Panc1 (cell line): ENCODE data around the gene BCO2. TPM values are rescaled to one million over a fixed set of nuclear protein-coding genes. Genes with fewer than 3 reads are reported as not detected.
A peak's percentile ranks its signal among the peaks of the same experiment; 100 is the strongest.

Experiments used
- ATAC-seq: fragments of 200-7000 bp; cut with Tn5 transposase; 2 replicates; pipeline ENCODE4 v1.9.1; 2020; ENCODE audit warnings: mild to moderate bottlenecking, moderate library complexity
- BruUV-seq: library from RNA; stranded (reverse); fragments of 400-500 nt; replicated peaks from 2 replicates; lab custom pipeline; 2021; lab: Mats Ljungman, UMichigan
- CTCF ChIA-PET: fragments of 300-600 bp; sonication (Branson Sonifier 250); formaldehyde crosslinking; loops from one replicate; lab custom pipeline; 2022; ENCODE audit warnings: antibody characterized with exemption; lab: Charles Lee
- POLR2A ChIA-PET: fragments of 300-600 bp; sonication (Branson Sonifier 250); formaldehyde crosslinking; loops from one replicate; lab custom pipeline; 2022; ENCODE audit warnings: antibody characterized with exemption; lab: Charles Lee
- DNase-seq: peaks from one replicate; pipeline ENCODE4 v3.0.0-alpha.2; 2010; ENCODE audit warnings: low read depth, low spot score
- H3K27ac ChIP-seq: 2 replicates; pipeline ENCODE4 v1.5.1; 2011; ENCODE audit warnings: mild to moderate bottlenecking, low read length, inconsistent platforms
- H3K27me3 ChIP-seq: fragments of 200-500 bp; sonication (Bioruptor generic); 2 replicates; pipeline ENCODE4 v1.6.0; 2014; ENCODE audit warnings: low read length, inconsistent platforms; ENCODE audit not compliant: control insufficient read depth, insufficient read depth
- H3K36me3 ChIP-seq: fragments of 200-500 bp; sonication (Bioruptor generic); 2 replicates; pipeline ENCODE4 v1.5.1; 2014; ENCODE audit warnings: inconsistent platforms, mild to moderate bottlenecking, low read length, moderate library complexity; ENCODE audit not compliant: control insufficient read depth, insufficient read depth
- H3K4me1 ChIP-seq: 2 replicates; pipeline ENCODE4 v1.5.1; 2011; ENCODE audit warnings: inconsistent platforms, mild to moderate bottlenecking, low read length, moderate library complexity; ENCODE audit not compliant: control insufficient read depth, insufficient read depth
- H3K4me3 ChIP-seq, 2 experiments: 2 replicates each; pipeline ENCODE4 v1.5.1; 2011 to 2012; ENCODE audit warnings: low read depth in 2 of 2, low read length in 2 of 2, mild to moderate bottlenecking in 2 of 2, inconsistent platforms in 1 of 2, moderate library complexity in 1 of 2
- H3K9me3 ChIP-seq: fragments of 200-500 bp; sonication (Bioruptor generic); 2 replicates; pipeline ENCODE4 v1.5.1; 2014; ENCODE audit warnings: low read depth, mild to moderate bottlenecking, inconsistent platforms, low read length, moderate library complexity; ENCODE audit not compliant: control insufficient read depth, insufficient read depth
- POLR2AphosphoS5 ChIP-seq: IDR thresholded peaks from 2 replicates; pipeline ENCODE4 v1.6.1; 2012; ENCODE audit warnings: mild to moderate bottlenecking, low read depth, low read length, moderate library complexity
- SIN3A ChIP-seq: IDR thresholded peaks from 2 replicates; pipeline ENCODE4 v1.6.1; 2012; ENCODE audit warnings: low read depth, mild to moderate bottlenecking, low read length, moderate library complexity, borderline replicate concordance; ENCODE audit not compliant: insufficient read depth
- TCF7L2 ChIP-seq: IDR thresholded peaks from 2 replicates; pipeline ENCODE4 v1.6.1; 2011; ENCODE audit warnings: mild to moderate bottlenecking, low read depth, low read length, inconsistent platforms
- in situ Hi-C: cut with HindIII; loops from 2 replicates; pipeline ENCODE4 v1.10.0; 2016; ENCODE audit warnings: low sequenced_read_pairs, low pct_unique_long_range_greater_than_20kb
- intact Hi-C: fragments of 100-400 bp; cut with micrococcal nuclease; formaldehyde crosslinking; loops from one replicate; pipeline ENCODE4 v1.10.0; 2022; ENCODE audit not compliant: unreplicated experiment
- total RNA-seq: library from RNA; stranded (reverse); gene quantifications from one replicate; pipeline ENCODE4 v1.2.1, GENCODE V29; 2021; ENCODE audit not compliant: unreplicated experiment
- TF ChIP-seq, protein P1 (sequence below): fragments of 450-650 bp; IDR thresholded peaks from 2 replicates; pipeline ENCODE4 v1.5.1; 2017; ENCODE audit warnings: mild to moderate bottlenecking
- TF ChIP-seq, protein P2 (sequence below), 2 experiments: IDR thresholded peaks; 2 replicates each; pipeline ENCODE4 v1.6.1; 2011 to 2012; ENCODE audit warnings: low read depth in 2 of 2, control low read depth in 1 of 2, low read length in 1 of 2, mild to moderate bottlenecking in 1 of 2, moderate library complexity in 1 of 2; ENCODE audit not compliant: insufficient read depth in 1 of 2

BCO2 gene
- total RNA-seq, 1 experiment from 2014 or later, result 2.5 TPM

DNA sequence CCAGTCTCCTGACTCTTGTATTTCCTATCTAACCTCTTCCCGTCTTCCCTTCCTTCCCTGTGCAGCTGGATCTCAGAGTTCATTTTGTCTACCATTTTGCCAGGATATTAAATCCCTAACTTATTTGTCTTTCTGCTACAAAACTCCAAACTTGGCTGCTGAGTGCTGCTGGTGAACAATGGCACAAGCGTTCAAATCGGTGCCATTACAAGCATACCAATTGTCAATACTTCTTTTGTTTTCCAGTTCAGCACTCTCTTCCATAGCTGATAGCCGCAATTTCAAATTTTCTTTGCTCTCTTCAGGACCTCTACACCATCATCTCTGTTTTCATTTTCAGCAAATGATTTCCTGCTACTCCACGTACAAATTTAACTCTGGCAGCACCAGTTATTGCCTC is 24.8 kb upstream of the BCO2 start:
- DNase-seq (no peak), ATAC-seq (no peak)
- Histone ChIP-seq H3K9me3 (no peaks in the 10 kb centered on the region), H3K4me1 (no peaks in the 10 kb centered on the region), H3K36me3 (peaks cover 3% of the 10 kb centered on the region; the same call in 1 of the 2 replicates), H3K27me3 (no peaks in the 10 kb centered on the region), H3K4me3 (no peak overlapping the region), H3K27ac (no peak overlapping the region)
- TF ChIP-seq, protein P1, sequence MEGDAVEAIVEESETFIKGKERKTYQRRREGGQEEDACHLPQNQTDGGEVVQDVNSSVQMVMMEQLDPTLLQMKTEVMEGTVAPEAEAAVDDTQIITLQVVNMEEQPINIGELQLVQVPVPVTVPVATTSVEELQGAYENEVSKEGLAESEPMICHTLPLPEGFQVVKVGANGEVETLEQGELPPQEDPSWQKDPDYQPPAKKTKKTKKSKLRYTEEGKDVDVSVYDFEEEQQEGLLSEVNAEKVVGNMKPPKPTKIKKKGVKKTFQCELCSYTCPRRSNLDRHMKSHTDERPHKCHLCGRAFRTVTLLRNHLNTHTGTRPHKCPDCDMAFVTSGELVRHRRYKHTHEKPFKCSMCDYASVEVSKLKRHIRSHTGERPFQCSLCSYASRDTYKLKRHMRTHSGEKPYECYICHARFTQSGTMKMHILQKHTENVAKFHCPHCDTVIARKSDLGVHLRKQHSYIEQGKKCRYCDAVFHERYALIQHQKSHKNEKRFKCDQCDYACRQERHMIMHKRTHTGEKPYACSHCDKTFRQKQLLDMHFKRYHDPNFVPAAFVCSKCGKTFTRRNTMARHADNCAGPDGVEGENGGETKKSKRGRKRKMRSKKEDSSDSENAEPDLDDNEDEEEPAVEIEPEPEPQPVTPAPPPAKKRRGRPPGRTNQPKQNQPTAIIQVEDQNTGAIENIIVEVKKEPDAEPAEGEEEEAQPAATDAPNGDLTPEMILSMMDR, result no peak
- no peak for TF ChIP-seq TCF7L2
- no peak for TF ChIP-seq POLR2AphosphoS5
- TF ChIP-seq, protein P2, sequence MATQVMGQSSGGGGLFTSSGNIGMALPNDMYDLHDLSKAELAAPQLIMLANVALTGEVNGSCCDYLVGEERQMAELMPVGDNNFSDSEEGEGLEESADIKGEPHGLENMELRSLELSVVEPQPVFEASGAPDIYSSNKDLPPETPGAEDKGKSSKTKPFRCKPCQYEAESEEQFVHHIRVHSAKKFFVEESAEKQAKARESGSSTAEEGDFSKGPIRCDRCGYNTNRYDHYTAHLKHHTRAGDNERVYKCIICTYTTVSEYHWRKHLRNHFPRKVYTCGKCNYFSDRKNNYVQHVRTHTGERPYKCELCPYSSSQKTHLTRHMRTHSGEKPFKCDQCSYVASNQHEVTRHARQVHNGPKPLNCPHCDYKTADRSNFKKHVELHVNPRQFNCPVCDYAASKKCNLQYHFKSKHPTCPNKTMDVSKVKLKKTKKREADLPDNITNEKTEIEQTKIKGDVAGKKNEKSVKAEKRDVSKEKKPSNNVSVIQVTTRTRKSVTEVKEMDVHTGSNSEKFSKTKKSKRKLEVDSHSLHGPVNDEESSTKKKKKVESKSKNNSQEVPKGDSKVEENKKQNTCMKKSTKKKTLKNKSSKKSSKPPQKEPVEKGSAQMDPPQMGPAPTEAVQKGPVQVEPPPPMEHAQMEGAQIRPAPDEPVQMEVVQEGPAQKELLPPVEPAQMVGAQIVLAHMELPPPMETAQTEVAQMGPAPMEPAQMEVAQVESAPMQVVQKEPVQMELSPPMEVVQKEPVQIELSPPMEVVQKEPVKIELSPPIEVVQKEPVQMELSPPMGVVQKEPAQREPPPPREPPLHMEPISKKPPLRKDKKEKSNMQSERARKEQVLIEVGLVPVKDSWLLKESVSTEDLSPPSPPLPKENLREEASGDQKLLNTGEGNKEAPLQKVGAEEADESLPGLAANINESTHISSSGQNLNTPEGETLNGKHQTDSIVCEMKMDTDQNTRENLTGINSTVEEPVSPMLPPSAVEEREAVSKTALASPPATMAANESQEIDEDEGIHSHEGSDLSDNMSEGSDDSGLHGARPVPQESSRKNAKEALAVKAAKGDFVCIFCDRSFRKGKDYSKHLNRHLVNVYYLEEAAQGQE (IDR thresholded peaks at IDR 0.05; ENCODE audit: insufficient read depth in 1 of 2, low read depth in 2 of 2, low read length in 1 of 2), result no peak
- TF ChIP-seq SIN3A, result no peak
- no TSS peak for BruUV-seq
- POLR2A ChIA-PET, result no interaction called here
- intact Hi-C loops (no loop called here), in situ Hi-C loops (no loop called here)
- CTCF ChIA-PET, result no interaction called here

DNA sequence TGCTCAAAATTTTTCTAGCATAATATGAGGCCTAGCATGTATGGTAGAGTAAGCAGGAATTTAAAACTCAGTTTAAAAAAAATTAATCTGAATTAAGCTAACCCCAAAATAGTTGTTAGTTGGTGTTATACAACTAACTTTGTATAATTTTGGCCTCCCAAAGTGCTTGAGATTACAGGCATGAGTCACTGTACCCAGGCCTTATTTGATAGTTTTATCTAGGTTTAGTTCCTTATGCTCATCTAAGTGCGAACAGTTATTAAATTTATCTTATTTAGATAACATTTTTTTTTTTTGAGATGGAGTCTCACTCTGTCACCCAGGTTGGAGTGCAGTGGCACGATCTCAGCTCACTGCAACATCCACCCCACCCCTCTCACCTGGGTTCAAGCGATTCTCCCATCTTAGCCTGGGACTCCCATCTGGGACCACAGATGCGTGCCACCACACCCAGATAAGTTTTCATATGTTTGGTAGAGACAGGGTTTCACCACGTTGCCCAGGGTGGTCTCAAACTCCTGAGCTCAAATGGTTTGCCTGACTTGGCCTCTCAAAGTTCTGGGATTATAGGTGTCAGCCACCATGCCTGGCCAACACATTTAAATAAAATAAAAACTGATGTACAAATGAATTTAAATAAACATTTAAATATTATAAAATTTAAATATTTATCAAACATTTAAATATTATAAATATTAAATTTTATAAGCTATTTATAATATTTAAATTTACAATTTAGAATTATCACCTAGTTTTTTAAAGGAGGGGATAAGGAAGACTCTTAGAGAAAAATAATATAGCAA is 19.0 kb upstream of the BCO2 start:
- ChIA-PET CTCF (interaction anchor here (1.1 kb wide), 1 partner anchor 43 kb away, joined by 4 read pairs; no protein-coding TSS in a partner anchor), POLR2A (interaction anchor here (1.2 kb wide), 1 partner anchor 33 kb away, joined by 5 read pairs; no protein-coding TSS in a partner anchor)
- Histone ChIP-seq H3K27me3 (no peaks in the 10 kb centered on the region), H3K36me3 (0 out of 2 replicates have a peak, but pooled peaks cover 3% of the 10 kb centered on the region), H3K4me1 (peaks cover 32% of the 10 kb centered on the region), H3K9me3 (no peaks in the 10 kb centered on the region), H3K4me3 (no peak overlapping the region), H3K27ac (peak overlapping the region; percentile 84)
- DNase-seq (no peak), ATAC-seq (no peak)
- in situ Hi-C loops (no loop called here), intact Hi-C loops (no loop called here)
- TF ChIP-seq SIN3A (no peak), POLR2AphosphoS5 (no peak), TCF7L2 (no peak)
- TF ChIP-seq, protein P2 (IDR thresholded peaks at IDR 0.05; ENCODE audit: insufficient read depth in 1 of 2, low read depth in 2 of 2, low read length in 1 of 2), result no peak
- TF ChIP-seq, protein P1, result no peak
- BruUV-seq, result no TSS peak
